Sigmoid colon (tissue), 7 donors: ENCODE results near the gene THSD7B. TPM values are rescaled to one million over a fixed set of nuclear protein-coding genes. Genes with fewer than 3 reads are reported as not detected.

Experiments
- DNase-seq: peaks from one replicate; pipeline ENCODE4 v3.0.0-alpha.2; 2019
- H3K27ac ChIP-seq, 4 donors: fragments of 200-600 bp; sonication (generic); one replicate each; pipeline ENCODE4 v1.5.1; 2016 to 2019; ENCODE audit warnings: mild to moderate bottlenecking in 1 of 4
- H3K27me3 ChIP-seq, 3 donors: fragments of 200-600 bp; sonication (generic); one replicate each; pipeline ENCODE4 v1.5.1; 2019; ENCODE audit warnings: mild to moderate bottlenecking in 1 of 3
- H3K36me3 ChIP-seq, 4 donors: fragments of 200-600 bp; sonication (generic); one replicate each; pipeline ENCODE4 v1.5.1; 2016 to 2019
- H3K4me1 ChIP-seq, 4 donors: fragments of 200-600 bp; sonication (generic); one replicate each; pipeline ENCODE4 v1.5.1; 2017 to 2019
- H3K4me3 ChIP-seq, 4 donors: fragments of 200-600 bp; sonication (generic); one replicate each; pipeline ENCODE4 v1.5.1; 2017 to 2019; ENCODE audit warnings: mild to moderate bottlenecking in 2 of 4, moderate library complexity in 1 of 4
- H3K9me3 ChIP-seq, 4 donors: fragments of 200-600 bp in 3 of 4; sonication (generic) in 3 of 4; one replicate each; pipeline versions ENCODE4 v1.5.1 to v1.6.1; 2013 to 2019
- CTCF ChIP-seq, 4 experiments: fragments of 450-650 bp in 3 of 4; fragments of 200-600 bp in 1 of 4; IDR thresholded peaks; one replicate each; pipeline ENCODE4 v1.5.1; 2016 to 2019; ENCODE audit warnings: antibody characterized with exemption in 4 of 4, mild to moderate bottlenecking in 3 of 4, moderate library complexity in 2 of 4
- EP300 ChIP-seq, 4 donors: sonication (generic); formaldehyde crosslinking; IDR thresholded peaks; one replicate each; pipeline ENCODE4 v1.6.1; 2017; ENCODE audit warnings: antibody characterized with exemption in 4 of 4
- POLR2A ChIP-seq, 2 donors: fragments of 450-650 bp; IDR thresholded peaks; one replicate each; pipeline ENCODE4 v1.6.1; 2016; ENCODE audit warnings: antibody characterized with exemption in 2 of 2, mild to moderate bottlenecking in 2 of 2, moderate library complexity in 2 of 2
- POLR2AphosphoS5 ChIP-seq, 4 donors: sonication (generic); formaldehyde crosslinking; IDR thresholded peaks; one replicate each; pipeline ENCODE4 v1.6.1; 2017; ENCODE audit warnings: antibody characterized with exemption in 4 of 4
- WGBS, 2 donors: extraction: QIAGEN DNeasy Blood & Tissue Kit; methylation state at CpG; one replicate each; pipeline ENCODE4 v1.1.7; 2013; 5-methylcytosine and 5-hydroxymethylcytosine counted together
- intact Hi-C: fragments of 100-400 bp; cut with DNase I; formaldehyde crosslinking; loops from one replicate; pipeline ENCODE4 v1.15.1; 2023
- polyA plus RNA-seq, 3 donors: library from polyadenylated mRNA; stranded (reverse); fragments of 200-250 nt; gene quantifications; one replicate each; pipeline ENCODE4 v1.2.3, GENCODE V29; 2013
- total RNA-seq, 4 donors: library from RNA; depleted of rRNA; stranded (reverse); fragments of >200 nt; gene quantifications; one replicate each; pipeline ENCODE4 v1.1.0, GENCODE V29; 2016
- donor health status: healthy with polysubstance abuse.
- donor health status: Bipolar disorder and iron deficiency.
- donor health status: healthy.

Gene THSD7B
- total and polyA plus RNA-seq, 7 donors: 0.16 to 0.83 (median 0.27) TPM; not detected in 2

GRCh38 chr2:137658433-137658832 is 893.1 kb downstream of the THSD7B start:
- intact Hi-C loops: no loop called here
- 91 to 97% methylated on average over 4 of the region's 4 CpGs for WGBS, 2 donors
- no peaks in the 10 kb centered on the region for H3K9me3 ChIP-seq
- H3K36me3 ChIP-seq: no peaks in the 10 kb centered on the region
- no peak overlapping the region for H3K27ac ChIP-seq
- TF ChIP-seq POLR2A (IDR thresholded peaks at IDR 0.05) (no peak), POLR2AphosphoS5 (IDR thresholded peaks at IDR 0.05) (no peak), EP300 (IDR thresholded peaks at IDR 0.05) (no peak), CTCF (IDR thresholded peaks at IDR 0.05) (no peak)
- H3K4me1 ChIP-seq: no peaks in the 10 kb centered on the region
- no peak for DNase-seq
- no peaks in the 10 kb centered on the region for H3K27me3 ChIP-seq
- H3K4me3 ChIP-seq: no peak overlapping the region

GRCh38 chr2:137659616-137660015 is 894.3 kb downstream of the THSD7B start:
- 9 to 59% methylated on average over 5 of the region's 5 CpGs for WGBS, 2 donors
- H3K4me1 ChIP-seq: no peaks in the 10 kb centered on the region
- H3K9me3 ChIP-seq: no peaks in the 10 kb centered on the region
- intact Hi-C loops: no loop called here
- no peaks in the 10 kb centered on the region for H3K36me3 ChIP-seq
- no peak for DNase-seq
- no peak overlapping the region for H3K4me3 ChIP-seq
- no peaks in the 10 kb centered on the region for H3K27me3 ChIP-seq
- TF ChIP-seq CTCF (IDR thresholded peaks at IDR 0.05): no peak
- TF ChIP-seq POLR2AphosphoS5 (IDR thresholded peaks at IDR 0.05): no peak
- TF ChIP-seq EP300 (IDR thresholded peaks at IDR 0.05): no peak
- no peak for TF ChIP-seq POLR2A (IDR thresholded peaks at IDR 0.05)
- no peak overlapping the region for H3K27ac ChIP-seq

GRCh38 chr2:137670111-137670510 is 904.8 kb downstream of the THSD7B start:
- no peaks in the 10 kb centered on the region for H3K9me3 ChIP-seq
- H3K27me3 ChIP-seq: no peaks in the 10 kb centered on the region
- DNase-seq: no peak
- 86 to 91% methylated on average over 3 of the region's 3 CpGs for WGBS, 2 donors
- no peaks in the 10 kb centered on the region for H3K4me1 ChIP-seq
- H3K36me3 ChIP-seq: no peaks in the 10 kb centered on the region
- intact Hi-C loops: no loop called here
- no peak overlapping the region for H3K4me3 ChIP-seq
- H3K27ac ChIP-seq: no peak overlapping the region
- TF ChIP-seq EP300 (IDR thresholded peaks at IDR 0.05) (no peak), POLR2AphosphoS5 (IDR thresholded peaks at IDR 0.05) (no peak), POLR2A (IDR thresholded peaks at IDR 0.05) (no peak), CTCF (IDR thresholded peaks at IDR 0.05) (no peak)

GRCh38 chr2:137672989-137673552 is 907.7 kb downstream of the THSD7B start:
- intact Hi-C loops: no loop called here
- no peaks in the 10 kb centered on the region for H3K4me1 ChIP-seq
- no peak for DNase-seq
- no peaks in the 10 kb centered on the region for H3K27me3 ChIP-seq
- no peaks in the 10 kb centered on the region for H3K36me3 ChIP-seq
- TF ChIP-seq EP300 (IDR thresholded peaks at IDR 0.05) (no peak), POLR2AphosphoS5 (IDR thresholded peaks at IDR 0.05) (no peak), POLR2A (IDR thresholded peaks at IDR 0.05) (no peak), CTCF (IDR thresholded peaks at IDR 0.05) (no peak)
- H3K4me3 ChIP-seq: no peak overlapping the region
- no peaks in the 10 kb centered on the region for H3K9me3 ChIP-seq
- H3K27ac ChIP-seq: no peak overlapping the region

- Histone ChIP-seq H3K27ac (no peak overlapping the region), H3K4me3 (no peak overlapping the region), H3K4me1 (no peaks in the 10 kb centered on the region), H3K27me3 (no peaks in the 10 kb centered on the region), H3K36me3 (no peaks in the 10 kb centered on the region), H3K9me3 (no peaks in the 10 kb centered on the region)
- DNase-seq: no peak
- no peak for TF ChIP-seq EP300 (IDR thresholded peaks at IDR 0.05)
- TF ChIP-seq POLR2AphosphoS5 (IDR thresholded peaks at IDR 0.05): no peak
- TF ChIP-seq CTCF (IDR thresholded peaks at IDR 0.05): no peak
- TF ChIP-seq POLR2A (IDR thresholded peaks at IDR 0.05): no peak
- intact Hi-C loops: no loop called here
- whole genome bisulfite sequencing, 2 donors: 68 to 77% methylated on average over 2 of the region's 2 CpGs
These were observed 909.6 kb downstream of the THSD7B start for GRCh38 chr2:137674991-137675390.
